Activated T-cell treated with anti-CD3 and anti-CD28 coated beads, Interleukin-2, amount 50 U/mL, for 48 hours (primary cell): Measurements from ENCODE around the gene FCHSD2.

Source experiments
- DNase-seq, 2 experiments: peaks; one replicate each; pipeline ENCODE4 v3.0.0-alpha.2; 2020

The FCHSD2 gene

DNA sequence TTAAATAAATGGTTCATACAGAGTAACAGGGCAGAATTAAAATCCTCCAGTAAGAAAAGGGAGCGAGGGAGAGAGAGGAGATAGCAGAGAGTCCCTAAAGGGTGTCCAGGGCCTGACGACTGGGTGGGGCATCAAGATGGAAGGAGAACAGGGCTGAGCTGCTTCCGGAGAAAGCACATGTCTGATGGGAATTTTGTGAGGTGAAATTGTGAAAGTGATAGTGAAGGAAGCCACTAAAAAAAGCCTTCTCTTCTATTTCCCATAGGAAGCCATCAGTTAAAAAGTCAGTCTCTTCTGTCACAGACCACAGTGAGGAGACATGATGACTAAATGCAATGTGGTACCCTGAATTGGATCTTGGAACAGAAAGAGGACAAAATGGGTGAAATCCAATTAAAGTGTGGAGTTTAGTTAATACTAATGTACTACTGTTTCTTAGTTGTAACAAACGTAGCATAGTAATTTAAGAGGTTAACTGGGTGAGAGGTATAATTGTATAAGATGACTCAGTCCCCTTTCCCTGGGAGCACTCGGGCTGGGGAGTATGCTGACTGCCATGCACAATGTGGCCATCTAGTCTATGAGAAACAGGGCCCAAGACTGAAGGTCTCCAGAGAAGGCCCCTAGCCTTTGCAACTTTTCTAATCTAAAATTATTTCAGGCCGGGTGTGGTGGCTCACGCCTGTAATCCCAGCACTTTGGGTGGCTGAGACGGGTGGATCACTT, 29.5 kb upstream of the FCHSD2 start:
- DNase-seq, result no peak

DNA sequence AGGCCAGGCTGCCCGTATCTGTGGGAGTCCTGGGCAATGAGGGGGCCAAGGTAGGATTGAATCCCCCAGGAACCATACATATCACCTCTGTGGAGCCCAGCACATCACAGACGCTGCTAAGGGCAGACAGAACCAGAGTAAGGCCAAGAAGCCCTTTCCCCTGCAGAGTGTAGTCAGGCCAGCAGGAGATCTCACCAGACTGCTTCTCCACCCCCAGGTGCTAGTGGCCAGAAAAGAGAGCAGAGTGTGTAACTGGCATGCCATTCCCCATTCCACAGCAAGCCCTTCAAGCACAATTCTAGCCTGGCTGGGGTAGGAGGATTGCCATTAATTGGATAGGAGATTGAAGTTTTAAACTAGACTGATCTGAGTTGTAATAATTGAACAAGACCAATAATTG, 28.0 kb upstream of the FCHSD2 start:
- DNase-seq, result no peak

DNA sequence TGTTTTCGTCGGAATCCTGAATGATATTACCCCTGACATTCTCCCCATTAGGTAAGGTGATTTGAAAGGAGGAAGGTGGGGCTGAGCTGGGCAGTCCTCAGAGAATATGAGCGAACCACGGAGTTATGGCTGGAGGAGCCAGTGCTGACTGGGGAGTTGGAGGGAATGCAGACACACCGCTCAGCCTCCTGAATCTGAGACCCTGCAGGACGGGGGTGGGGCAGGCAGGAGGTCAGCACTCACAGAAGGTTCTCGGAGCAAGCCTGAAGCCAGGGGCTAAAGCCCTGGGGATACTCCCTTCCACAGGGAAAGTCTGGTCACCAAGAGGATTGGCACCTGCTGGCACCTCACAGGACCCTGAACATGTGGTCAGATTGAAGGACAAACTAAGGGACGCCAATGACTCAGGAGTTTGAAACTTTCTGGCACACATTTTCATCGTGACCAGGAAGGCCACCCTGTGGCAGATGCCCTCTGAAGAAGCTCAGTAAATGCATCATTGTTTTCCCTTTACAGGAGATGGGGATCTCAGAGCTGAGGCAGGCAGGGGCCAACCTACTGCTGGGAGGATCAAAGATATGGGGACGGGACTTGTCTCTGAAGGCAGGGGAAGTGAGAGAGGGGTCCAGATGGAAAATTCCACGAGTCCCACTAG, 26.9 kb upstream of the FCHSD2 start:
- no peak for DNase-seq

DNA sequence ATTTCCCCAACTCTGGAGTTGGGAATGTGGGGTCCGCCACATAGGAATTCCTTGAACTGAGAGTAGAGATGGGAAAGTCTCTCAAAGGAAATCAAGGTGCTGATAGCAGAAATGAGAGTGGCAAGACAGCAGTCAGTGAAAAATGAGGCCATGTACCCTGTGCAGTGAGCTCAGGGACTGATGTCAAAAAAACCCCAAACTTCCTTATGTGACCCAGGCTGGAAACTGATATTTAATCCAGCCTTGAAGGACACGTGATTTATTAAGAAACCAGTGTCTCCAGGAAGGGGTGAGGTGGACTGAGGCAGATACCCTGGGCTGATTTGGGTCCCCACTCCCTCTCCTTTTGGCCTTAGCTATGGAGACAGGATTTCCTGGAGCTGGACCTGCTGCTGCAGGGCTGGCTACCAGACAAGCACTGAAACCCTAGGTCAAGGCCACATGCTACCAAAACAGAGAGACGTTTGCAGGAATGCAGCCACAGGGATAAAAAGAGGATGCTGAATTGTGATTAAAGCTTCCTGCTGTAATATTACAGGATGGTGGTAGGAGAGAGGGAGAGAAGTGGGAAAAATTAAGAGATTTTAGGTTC, 25.3 kb upstream of the FCHSD2 start:
- no peak for DNase-seq

DNA sequence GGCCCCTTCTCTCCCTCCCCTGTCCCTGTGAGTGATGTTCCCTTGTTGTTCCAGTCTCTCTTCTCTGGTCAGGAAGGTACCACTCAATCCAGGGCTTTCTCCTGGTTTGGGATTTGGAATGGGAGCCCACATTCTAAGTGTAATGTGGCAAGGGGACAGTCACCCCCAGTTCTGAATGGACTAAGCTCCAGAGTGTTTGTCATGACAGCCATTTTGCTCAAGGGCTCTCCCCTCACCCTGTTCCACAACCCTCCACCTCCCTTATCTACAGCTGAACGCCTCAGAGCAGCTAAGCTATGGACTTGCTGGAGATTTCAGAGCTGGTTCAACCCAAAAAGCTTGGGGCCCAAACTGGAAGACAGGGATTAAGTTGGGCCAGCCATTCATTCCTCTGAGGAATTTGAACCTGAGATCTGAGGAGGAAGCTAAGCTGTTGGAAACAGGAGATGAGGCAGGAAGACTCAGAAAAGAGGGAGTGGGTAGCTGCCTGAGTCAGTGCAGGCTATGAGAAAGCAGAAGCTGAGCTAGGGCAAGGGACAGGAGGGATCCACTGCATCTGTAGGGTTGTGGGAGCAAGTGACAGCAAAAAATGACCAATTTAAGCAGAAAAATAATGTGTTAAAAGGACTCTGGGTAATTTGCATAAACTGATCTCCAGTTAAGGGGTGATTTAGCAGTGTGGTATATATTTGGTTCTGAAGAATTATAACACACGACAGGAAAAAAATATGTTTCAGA, 22.9 kb upstream of the FCHSD2 start:
- no peak for DNase-seq

DNA sequence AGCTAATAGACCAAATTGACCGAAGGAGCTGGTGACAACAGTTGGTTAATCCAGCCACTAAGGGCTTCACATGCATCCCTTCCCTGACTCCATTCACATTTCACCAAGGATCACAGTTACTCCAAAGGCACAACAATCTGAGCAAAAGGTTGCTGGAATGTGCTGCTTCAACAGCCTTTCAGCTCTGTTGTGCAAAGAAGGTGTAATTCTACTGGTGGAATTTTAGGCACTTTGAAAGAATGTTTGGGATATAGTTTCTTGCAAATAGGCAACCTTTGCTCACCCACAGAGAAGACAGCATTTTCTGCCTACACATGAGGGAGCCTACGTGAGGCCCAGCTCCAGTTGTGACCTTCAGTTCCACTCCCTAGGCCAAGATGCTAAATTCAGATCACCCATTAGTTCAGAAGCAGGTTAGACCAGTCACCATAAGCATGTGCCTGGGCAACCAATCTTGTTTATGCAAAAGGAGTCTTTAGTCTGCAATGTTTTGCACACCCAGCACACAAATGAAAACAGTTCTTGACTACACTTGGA, 21.6 kb upstream of the FCHSD2 start:
- DNase-seq, result no peak

DNA sequence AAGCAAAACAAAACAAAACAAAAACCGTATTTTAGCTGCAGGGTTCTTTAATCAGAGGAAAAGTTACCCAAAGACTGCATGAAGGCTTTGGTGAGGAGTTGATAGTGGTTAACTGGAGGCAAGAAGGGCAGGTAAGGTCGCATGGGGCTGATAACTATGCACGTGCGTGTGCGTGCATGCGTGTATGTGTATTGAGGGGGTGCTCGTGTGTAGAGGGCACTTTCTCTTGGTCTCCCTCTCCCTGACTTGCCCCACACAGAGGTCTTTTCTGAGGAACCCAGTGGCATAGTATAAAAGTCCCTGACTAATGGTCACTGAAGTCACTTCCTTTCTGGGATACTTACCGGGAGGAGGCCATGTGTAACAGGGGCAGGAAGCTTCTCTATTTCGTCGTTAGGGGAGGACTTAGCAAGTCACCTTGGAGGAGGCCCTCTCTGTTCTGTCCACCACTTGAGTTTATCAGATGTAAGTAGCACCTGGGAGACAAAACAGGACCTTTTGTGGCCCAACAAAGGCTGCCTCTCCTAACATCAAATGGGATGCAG, 20.1 kb upstream of the FCHSD2 start:
- DNase-seq, result no peak

DNA sequence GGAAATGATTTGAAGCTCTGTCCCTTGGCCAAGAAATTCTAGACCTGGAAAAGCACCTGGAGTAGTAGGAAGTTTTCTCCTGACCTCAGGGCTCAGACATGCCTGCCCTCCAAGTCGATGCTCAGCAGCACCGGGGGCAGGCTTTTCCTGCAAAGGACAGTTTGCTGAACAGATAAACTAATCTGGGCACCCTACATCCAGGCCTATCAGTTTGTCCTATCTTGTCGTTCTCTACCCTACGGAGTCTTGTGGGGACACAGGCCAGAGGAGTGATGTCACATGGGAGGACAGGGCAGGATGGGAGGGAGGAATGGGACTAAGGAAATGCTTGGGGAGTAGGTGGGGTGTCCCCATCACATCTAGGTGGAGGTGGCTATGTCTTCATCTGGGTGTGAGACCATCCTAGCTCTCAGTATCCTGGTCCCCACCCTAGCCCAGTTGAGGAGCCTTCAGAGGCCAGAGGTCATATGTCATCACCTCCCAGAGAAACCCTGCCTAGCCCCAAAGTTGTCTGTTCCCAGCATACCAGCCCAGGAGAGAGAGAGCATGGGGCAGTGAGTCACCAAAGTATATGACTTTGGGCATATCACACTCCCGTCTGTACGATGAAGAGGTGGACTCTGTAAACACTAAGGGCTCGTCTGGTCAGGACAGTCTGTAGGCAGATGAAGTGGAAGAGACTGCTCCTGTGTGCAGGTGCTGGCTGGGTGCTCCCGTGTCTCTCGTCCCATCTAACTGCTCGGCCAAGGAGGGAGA, 18.1 kb upstream of the FCHSD2 start:
- DNase-seq, result no peak

DNA sequence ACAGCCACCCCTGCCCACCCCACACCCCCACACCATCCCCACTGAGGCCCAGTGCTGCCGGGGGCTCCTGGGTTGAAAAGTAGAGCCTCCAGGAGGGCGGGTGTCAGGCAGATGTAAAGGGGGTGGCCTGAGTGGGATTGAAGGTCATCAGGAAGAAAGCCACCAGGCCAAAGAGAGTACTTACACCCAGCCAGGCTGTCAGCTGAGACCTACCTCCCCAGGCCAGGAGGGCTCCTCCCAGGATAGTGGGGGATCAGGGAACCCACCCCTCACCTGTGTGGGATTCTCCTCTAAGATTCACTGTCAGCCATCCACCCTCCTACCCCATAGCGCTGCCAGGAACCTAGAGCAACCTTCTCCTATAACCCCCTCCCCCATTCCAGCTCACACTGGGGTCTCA, 17.2 kb upstream of the FCHSD2 start:
- DNase-seq, result no peak

DNA sequence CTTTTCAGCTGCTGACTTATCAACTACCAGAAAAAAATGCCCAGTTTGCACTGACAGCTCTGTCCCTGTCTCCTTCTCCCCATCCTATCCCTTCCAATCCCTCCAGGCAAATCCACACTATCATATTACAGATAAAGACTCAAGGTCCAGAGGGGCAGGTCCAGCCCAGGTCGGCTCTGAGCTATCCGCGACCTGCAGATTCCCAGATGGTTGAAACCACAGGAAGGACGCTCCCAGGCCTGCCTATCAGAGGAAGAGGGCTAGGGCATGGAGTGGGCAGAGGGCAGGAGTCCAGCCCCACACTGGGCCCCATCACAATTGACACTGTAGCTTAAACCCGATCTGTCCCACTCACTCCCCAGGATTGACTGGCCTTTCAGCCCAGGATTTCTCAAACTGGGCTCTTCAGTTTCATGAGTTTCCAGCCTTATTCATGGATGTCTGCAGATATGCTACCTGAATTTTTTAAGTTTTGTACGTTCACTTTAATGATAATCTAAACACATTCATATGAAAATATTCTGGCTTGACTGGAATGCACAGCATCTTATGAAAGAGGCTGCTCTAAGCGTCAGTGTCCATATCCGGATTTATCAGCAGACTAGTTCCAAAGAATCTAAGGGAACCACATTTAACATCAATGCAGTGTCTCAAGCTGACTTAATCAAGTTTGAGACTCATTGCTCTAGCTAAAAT, 16.4 kb upstream of the FCHSD2 start:
- no peak for DNase-seq

DNA sequence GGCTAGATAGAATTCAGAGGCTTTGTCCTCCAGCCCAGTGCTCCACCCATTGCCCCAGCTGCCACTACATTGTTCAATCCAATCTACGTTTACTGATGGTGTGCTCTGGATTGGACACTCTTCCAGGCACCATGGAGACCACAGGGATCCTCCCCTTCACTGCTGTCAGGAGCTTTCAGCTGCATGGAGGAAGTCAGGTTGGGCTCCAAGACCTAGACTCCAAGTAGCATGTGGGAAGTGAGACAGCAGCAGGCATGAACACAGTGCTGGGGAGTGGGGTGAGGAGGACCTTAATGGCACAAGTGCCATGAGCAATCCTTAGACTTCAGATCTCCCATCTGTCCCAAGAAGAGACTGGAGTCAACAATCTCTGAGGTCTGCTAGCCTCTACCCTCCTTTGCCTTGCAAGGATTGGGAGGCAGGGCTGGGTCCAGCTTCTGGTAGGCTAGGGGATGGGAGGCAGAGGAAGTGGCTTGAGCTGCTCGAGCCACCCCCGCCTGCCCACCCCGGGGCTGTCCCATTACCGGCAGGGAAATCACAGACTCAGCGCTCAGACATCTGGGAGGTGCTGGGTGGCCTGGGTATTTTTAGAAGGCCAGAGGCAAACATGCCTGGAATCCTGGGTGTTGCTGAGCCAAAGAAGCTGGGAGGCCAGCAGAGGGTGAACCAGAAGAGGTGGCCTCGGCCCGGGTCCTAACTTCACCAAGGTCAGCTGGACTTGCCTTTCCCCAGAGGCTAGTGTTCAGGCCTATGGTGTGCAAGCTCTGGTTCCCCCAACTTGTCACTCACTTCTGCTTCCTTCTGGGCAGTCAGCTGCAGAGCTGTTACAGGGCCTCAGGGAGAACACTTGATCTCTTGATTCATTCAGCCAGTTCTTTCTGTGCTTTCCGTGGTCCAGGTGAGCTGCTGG, 15.2 kb upstream of the FCHSD2 start:
- DNase-seq, result no peak

DNA sequence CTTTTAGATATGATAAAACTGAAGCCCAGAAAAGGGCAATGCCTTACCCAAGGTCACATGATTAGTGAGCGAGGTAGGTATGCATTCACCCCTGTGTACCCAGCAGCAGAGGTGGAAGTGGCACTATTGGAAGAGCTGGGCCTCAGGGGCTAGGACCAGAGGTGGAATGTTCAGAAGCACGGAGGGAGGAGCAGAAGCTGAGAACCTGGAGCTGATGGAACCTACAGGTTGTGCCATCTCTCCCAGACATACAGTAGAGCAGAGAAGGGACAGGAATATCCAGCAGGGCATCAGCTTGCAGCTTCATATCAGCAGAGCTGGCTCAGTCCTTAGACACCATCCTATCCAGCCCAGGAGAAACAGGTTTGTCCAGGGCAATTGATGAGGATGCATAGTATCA, 14.6 kb upstream of the FCHSD2 start:
- DNase-seq, result no peak

DNA sequence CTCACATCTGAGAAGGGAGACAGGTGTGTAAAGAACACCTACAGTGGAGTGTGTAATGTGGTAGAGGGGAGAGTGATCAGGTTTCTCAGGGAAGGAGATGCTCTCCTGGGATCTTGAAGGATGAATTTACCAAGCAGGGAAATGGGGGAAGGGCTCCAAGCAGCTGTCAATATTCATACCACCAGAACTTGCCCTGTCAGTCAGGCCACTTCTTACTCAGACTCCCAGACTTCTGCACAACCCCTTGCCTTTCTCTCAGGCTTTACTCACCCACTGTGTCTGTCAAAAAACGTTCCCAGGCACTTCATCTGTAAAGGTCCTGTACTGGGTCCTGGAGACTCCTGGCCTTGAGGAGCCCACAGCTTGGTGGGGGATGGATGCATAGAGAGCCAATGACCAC, 14.0 kb upstream of the FCHSD2 start:
- DNase-seq, result no peak

DNA sequence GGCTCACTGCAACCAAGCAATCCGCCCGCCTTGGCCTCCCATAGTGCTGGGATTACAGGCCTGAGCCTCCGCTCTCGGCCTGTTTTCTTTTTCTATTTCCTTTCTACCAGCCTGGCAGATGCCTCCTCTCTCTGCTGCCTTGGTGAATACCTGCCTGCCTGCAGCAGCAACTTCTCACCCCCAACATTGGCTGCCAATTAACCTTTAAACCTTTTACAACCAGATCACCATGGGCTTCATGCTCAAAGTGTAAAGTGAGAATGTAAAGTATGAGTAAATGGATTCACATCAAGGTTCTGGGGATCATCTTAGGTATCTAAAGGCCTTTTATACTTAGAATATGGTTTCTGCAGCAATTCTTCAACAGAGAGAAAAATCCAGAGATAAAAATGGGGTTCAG, 13.0 kb upstream of the FCHSD2 start:
- DNase-seq, result no peak

DNA sequence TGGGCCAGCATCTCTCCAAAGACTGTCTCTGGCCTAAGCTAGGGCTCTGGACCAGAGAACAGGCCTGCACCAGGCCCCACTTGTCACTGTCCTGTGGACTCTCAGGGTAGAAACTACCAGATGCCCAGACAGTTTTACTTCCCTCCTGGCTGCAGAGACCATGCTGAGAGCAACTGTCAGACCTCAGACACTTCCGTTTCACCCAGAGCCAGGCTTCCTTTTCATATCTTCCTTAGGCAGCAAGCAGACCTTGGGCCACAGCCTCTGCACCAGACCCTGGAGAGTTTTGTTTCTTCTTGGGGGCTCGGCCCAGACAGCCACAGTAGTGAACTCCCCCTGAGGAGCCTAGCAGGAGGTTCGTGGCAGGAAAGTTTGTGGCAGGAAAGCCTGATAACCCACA, 12.1 kb upstream of the FCHSD2 start:
- peak; percentile 43 for DNase-seq

DNA sequence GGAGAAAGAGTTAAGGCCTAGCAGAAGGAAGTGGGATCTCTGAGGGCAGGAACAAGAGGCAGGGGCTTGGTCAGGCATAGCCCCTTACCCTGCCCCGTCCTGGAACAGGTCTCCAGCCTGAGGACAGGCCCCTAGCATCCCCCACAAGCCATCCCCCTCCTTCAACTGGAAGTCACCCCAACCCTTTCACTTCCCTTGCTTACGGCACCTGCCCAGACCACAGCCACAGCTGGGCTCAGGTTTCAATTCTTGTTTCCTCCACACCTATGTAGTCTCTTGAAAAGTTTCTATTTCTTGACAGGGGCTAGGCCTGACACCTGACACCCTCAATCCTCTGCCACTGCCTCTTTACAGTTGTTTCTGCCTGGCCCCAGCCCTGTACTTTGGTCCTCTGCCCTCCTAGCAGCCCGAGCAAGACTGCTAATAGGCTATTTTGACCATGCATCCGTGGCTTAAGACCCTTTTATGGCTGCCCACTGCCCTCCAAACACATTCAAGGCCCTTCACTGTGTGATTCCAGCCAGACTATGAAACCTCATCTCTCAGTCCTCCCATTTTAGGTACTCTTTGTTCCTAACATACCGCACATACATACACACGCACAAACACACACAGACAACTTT, 10.9 kb upstream of the FCHSD2 start:
- DNase-seq, result peak; percentile 40 to 50

DNA sequence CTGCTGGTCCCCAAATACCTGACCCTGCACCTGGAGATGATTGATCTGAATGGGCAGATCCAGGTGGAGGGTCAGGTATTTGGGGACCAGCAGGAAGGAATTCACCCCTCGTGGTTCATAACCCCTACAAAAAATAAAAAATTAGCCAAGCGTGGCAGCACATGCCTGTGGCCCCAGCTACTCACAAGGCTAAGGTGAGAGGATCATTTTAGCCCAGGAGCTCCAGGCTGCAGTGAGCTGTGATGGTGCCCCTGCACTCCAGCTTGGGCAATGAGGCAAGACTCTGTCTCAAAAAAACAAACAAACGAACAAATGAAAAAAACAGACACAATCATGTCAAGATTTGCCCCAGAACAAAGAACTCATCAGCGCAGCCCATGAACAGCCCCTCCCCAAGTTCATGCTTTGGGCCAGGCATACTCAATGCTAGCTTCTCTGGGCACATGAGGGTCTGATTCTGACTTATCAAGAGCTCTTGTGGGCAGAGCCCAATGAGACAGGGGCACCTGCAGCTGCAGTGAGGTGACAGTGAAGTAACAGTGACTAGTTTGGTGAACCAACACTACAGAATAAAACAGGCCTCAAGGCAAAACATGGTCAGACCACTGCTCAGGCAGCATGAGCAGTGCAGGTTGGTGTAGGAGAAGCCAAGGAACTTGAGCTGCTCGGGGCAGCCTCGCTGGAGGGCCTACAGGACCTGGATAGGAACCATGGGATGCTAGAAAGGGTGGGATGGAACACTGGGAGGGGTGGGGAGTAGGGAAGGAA, 10.2 kb upstream of the FCHSD2 start:
- DNase-seq, result no peak

DNA sequence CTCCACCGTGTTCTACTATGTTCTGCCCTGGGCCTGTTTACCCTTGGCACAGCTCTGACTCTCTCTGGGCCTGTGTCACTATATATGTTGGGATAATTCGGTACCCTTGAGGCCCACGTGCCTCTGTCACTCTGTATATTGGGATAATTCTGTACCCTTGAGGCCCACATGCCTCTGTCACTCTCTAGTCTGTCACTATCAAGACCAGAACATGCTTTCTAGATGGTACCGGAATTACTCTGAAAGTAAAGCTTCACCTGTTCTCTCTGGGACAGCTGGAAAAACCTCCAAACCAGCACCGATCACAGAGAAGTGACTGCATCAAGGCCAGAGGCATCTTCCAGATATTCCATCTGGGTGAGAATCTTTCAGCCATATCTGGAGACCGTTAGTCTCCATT, 9.3 kb upstream of the FCHSD2 start:
- DNase-seq, result no peak

DNA sequence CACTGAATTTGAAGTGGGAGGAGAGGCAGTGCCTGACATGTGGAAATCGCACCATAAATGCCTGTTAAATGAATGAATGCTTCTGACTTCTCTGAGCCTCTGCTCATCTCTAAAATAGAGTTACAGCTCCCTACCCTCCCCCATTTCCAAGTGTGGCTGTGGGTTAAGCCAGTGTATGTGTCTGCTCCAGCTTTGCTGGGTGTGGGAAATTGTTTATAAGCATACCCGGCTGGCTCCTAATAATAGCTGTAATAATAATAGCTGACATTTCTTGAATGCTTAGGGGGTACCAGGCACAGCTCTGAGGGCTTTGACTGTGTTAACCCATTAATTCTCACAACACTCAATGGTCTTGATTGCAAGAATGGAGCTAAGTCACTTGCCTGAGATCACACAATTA, 7.0 kb upstream of the FCHSD2 start:
- no peak for DNase-seq
